Mesendoderm (in vitro differentiated cells): ENCODE results near the gene LRRC38.

Experiments
- DNase-seq: peaks from one replicate; pipeline ENCODE4 v3.0.0; 2013
- H2AK5ac ChIP-seq: 2 replicates; pipeline ENCODE4 v1.6.1; 2013; ENCODE audit warnings: low read length, inconsistent platforms
- H2BK120ac ChIP-seq: 2 replicates; pipeline ENCODE4 v1.6.1; 2013; ENCODE audit warnings: low read depth, mild to moderate bottlenecking, low read length, moderate library complexity, mixed read lengths
- H2BK15ac ChIP-seq: replicated peaks from 2 replicates; pipeline ENCODE4 v1.6.1; 2013; ENCODE audit warnings: low read depth, mild to moderate bottlenecking, moderate library complexity
- H2BK5ac ChIP-seq: 2 replicates; pipeline ENCODE4 v1.6.1; 2013; ENCODE audit warnings: low read length, inconsistent platforms
- H3K18ac ChIP-seq: 2 replicates; pipeline ENCODE4 v1.6.1; 2013; ENCODE audit warnings: mild to moderate bottlenecking, low read length, mixed read lengths
- H3K23ac ChIP-seq: one replicate; pipeline ENCODE4 v1.6.1; 2013; ENCODE audit warnings: low read length
- H3K27ac ChIP-seq: 2 replicates; pipeline ENCODE4 v1.5.1; 2013; ENCODE audit warnings: low read depth, mild to moderate bottlenecking, inconsistent platforms, low read length, moderate library complexity
- H3K27me3 ChIP-seq: 2 replicates; pipeline ENCODE4 v1.6.1; 2013; ENCODE audit warnings: low read length, control low read depth, mild to moderate bottlenecking, inconsistent platforms; ENCODE audit not compliant: insufficient read depth, poor library complexity
- H3K36me3 ChIP-seq: 2 replicates; pipeline ENCODE4 v1.6.1; 2013; ENCODE audit warnings: low read length, inconsistent platforms; ENCODE audit not compliant: control insufficient read depth, insufficient read depth
- H3K4ac ChIP-seq: one replicate; pipeline ENCODE4 v1.6.1; 2013; ENCODE audit warnings: low read depth, mild to moderate bottlenecking, low read length, moderate library complexity
- H3K4me1 ChIP-seq: 2 replicates; pipeline ENCODE4 v1.6.1; 2013; ENCODE audit warnings: low read depth, low read length, inconsistent platforms; ENCODE audit not compliant: control insufficient read depth
- H3K4me2 ChIP-seq: 2 replicates; pipeline ENCODE4 v1.6.1; 2013; ENCODE audit warnings: low read length
- H3K4me3 ChIP-seq: 2 replicates; pipeline ENCODE4 v1.5.1; 2013; ENCODE audit warnings: mild to moderate bottlenecking, low read length
- H3K56ac ChIP-seq: one replicate; pipeline ENCODE4 v1.6.1; 2013; ENCODE audit warnings: low read length
- H3K79me1 ChIP-seq: 2 replicates; pipeline ENCODE4 v1.6.1; 2013; ENCODE audit warnings: low read length, inconsistent platforms
- H3K79me2 ChIP-seq: 2 replicates; pipeline ENCODE4 v1.6.1; 2013; ENCODE audit warnings: mild to moderate bottlenecking, low read length; ENCODE audit not compliant: control insufficient read depth, insufficient read depth
- H3K9ac ChIP-seq: 2 replicates; pipeline ENCODE4 v1.6.1; 2013; ENCODE audit warnings: low read length, inconsistent platforms
- H4K5ac ChIP-seq: one replicate; pipeline ENCODE4 v1.6.1; 2013; ENCODE audit warnings: low read length
- H4K8ac ChIP-seq: one replicate; pipeline ENCODE4 v1.6.1; 2013; ENCODE audit warnings: low read depth, mild to moderate bottlenecking, control low read depth, low read length, moderate library complexity
- WGBS: extraction: QIAGEN DNeasy Blood & Tissue Kit; methylation state at CpG from one replicate; pipeline ENCODE4 v1.1.7; 2013; ENCODE audit warnings: low lambda C conversion rate, missing lambda C conversion rate; ENCODE audit not compliant: insufficient coverage; ENCODE audit errors: extremely low coverage; 5-methylcytosine and 5-hydroxymethylcytosine counted together

LRRC38 gene

GRCh38 chr1:13550663-13551062, 36.9 kb upstream of the LRRC38 start:
- H3K27ac ChIP-seq: no peak overlapping the region
- DNase-seq: no peak

GRCh38 chr1:13549521-13549920, 35.7 kb upstream of the LRRC38 start:
- no peaks in the 10 kb centered on the region for H3K4me1 ChIP-seq
- no peaks in the 10 kb centered on the region for H3K36me3 ChIP-seq
- H3K4ac ChIP-seq: no peak overlapping the region
- no peak overlapping the region for H2BK15ac ChIP-seq
- no peak overlapping the region for H3K27ac ChIP-seq
- H2AK5ac ChIP-seq: no peak overlapping the region
- DNase-seq: no peak
- no peak overlapping the region for H3K23ac ChIP-seq
- no peak overlapping the region for H3K9ac ChIP-seq
- no peak overlapping the region for H4K5ac ChIP-seq
- H3K56ac ChIP-seq: no peak overlapping the region
- no peak overlapping the region for H3K4me3 ChIP-seq
- no peak overlapping the region for H2BK5ac ChIP-seq
- H3K79me1 ChIP-seq: no peaks in the 10 kb centered on the region
- no CpG with 5 or more reads among the region's 3 CpGs for WGBS
- H2BK120ac ChIP-seq: no peak overlapping the region
- no peak overlapping the region for H3K4me2 ChIP-seq
- H4K8ac ChIP-seq: no peak overlapping the region
- H3K27me3 ChIP-seq: no peaks in the 10 kb centered on the region
- H3K18ac ChIP-seq: no peak overlapping the region
- no peaks in the 10 kb centered on the region for H3K79me2 ChIP-seq

More at GRCh38 chr1:13550663-13551062, 36.9 kb upstream of the LRRC38 start:
- H3K36me3 ChIP-seq: no peaks in the 10 kb centered on the region
- H2BK15ac ChIP-seq: no peak overlapping the region
- H4K8ac ChIP-seq: no peak overlapping the region
- H3K23ac ChIP-seq: no peak overlapping the region
- no peak overlapping the region for H3K4me2 ChIP-seq
- no peaks in the 10 kb centered on the region for H3K27me3 ChIP-seq
- H3K4me3 ChIP-seq: no peak overlapping the region
- H3K4ac ChIP-seq: no peak overlapping the region
- no peak overlapping the region for H2BK5ac ChIP-seq
- no peak overlapping the region for H4K5ac ChIP-seq
- H3K79me1 ChIP-seq: no peaks in the 10 kb centered on the region
- H2BK120ac ChIP-seq: no peak overlapping the region
- WGBS: no CpG with 5 or more reads among the region's 4 CpGs
- H3K79me2 ChIP-seq: no peaks in the 10 kb centered on the region
- H3K56ac ChIP-seq: no peak overlapping the region
- no peak overlapping the region for H3K18ac ChIP-seq
- H2AK5ac ChIP-seq: no peak overlapping the region
- H3K9ac ChIP-seq: no peak overlapping the region
- H3K4me1 ChIP-seq: no peaks in the 10 kb centered on the region

DNA sequence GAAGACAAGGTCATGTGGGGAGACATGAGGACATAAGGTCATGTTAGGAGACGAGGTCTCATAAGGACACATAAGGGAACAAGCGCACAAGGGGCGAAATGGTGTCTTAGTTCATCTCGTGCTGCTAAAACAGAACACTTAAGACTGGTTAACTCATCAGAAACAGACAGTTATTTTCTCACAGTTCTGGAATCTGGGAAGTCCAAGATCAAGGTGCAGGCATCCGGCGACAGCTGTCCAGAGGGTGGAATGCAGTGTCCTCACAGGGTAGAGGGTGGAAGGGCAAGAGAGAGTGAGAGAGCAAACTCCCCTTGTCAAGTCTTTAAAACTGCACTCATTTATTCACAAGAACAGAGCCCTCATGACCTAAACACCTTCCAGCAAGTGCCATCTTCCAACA, 35.2 kb upstream of the LRRC38 start:
- Histone ChIP-seq H3K4me3 (no peak overlapping the region), H3K27me3 (no peaks in the 10 kb centered on the region), H3K18ac (no peak overlapping the region), H3K79me2 (no peaks in the 10 kb centered on the region), H3K36me3 (no peaks in the 10 kb centered on the region), H3K4me2 (no peak overlapping the region), H3K4me1 (no peaks in the 10 kb centered on the region), H4K5ac (no peak overlapping the region), H3K4ac (no peak overlapping the region), H3K27ac (no peak overlapping the region), H3K9ac (no peak overlapping the region), H4K8ac (no peak overlapping the region), H3K79me1 (no peaks in the 10 kb centered on the region), H2BK15ac (no peak overlapping the region), H2BK120ac (no peak overlapping the region), H3K23ac (no peak overlapping the region), H2BK5ac (no peak overlapping the region), H2AK5ac (no peak overlapping the region), H3K56ac (no peak overlapping the region)
- no CpG with 5 or more reads among the region's 6 CpGs for WGBS
- DNase-seq: no peak

- Histone ChIP-seq H3K79me2 (no peaks in the 10 kb centered on the region), H3K4ac (no peak overlapping the region), H3K9ac (no peak overlapping the region), H3K4me2 (no peak overlapping the region), H3K4me3 (no peak overlapping the region), H3K36me3 (no peaks in the 10 kb centered on the region), H4K5ac (no peak overlapping the region), H3K23ac (no peak overlapping the region), H3K4me1 (no peaks in the 10 kb centered on the region), H2AK5ac (no peak overlapping the region), H3K18ac (no peak overlapping the region), H4K8ac (no peak overlapping the region), H3K56ac (no peak overlapping the region), H3K79me1 (no peaks in the 10 kb centered on the region), H2BK120ac (no peak overlapping the region), H3K27me3 (no peaks in the 10 kb centered on the region), H2BK15ac (no peak overlapping the region), H3K27ac (no peak overlapping the region), H2BK5ac (no peak overlapping the region)
- WGBS: no CpG with 5 or more reads among the region's 6 CpGs
- DNase-seq: no peak
Measured at GRCh38 chr1:13548281-13548680, 34.5 kb upstream of the LRRC38 start.

- Histone ChIP-seq H3K4me2 (no peak overlapping the region), H3K4me1 (no peaks in the 10 kb centered on the region), H4K5ac (no peak overlapping the region), H3K4ac (no peak overlapping the region), H3K27ac (no peak overlapping the region), H2BK15ac (no peak overlapping the region), H3K79me1 (no peaks in the 10 kb centered on the region), H3K36me3 (no peaks in the 10 kb centered on the region), H3K27me3 (no peaks in the 10 kb centered on the region), H3K79me2 (no peaks in the 10 kb centered on the region), H4K8ac (no peak overlapping the region), H2BK5ac (no peak overlapping the region), H3K56ac (no peak overlapping the region), H2AK5ac (no peak overlapping the region), H2BK120ac (no peak overlapping the region), H3K9ac (no peak overlapping the region), H3K23ac (no peak overlapping the region), H3K18ac (no peak overlapping the region), H3K4me3 (no peak overlapping the region)
- WGBS: no CpG with 5 or more reads among the region's 3 CpGs
- no peak for DNase-seq
Measured at GRCh38 chr1:13546791-13547190, 33.0 kb upstream of the LRRC38 start.

DNA sequence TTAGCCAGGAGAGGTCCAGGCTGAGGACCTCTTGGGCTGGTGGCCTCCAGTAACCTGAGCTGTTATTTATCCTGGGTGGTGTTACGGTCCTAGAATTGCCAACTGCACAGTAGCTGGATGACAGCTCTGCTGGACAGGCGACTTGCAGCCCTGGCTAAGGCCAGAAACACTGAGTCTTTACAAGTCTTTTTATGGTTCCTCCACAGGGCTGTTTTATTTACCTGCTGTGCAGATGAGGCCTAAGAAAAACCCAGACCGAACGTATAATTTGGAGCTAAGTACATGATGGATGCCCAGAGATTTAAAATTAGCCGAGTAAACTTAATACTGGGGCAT, 30.4 kb upstream of the LRRC38 start:
- H3K27ac ChIP-seq: no peak overlapping the region
- no peak overlapping the region for H3K56ac ChIP-seq
- no CpG with 5 or more reads among the region's 5 CpGs for WGBS
- H4K8ac ChIP-seq: no peak overlapping the region
- no peak overlapping the region for H3K4ac ChIP-seq
- H3K9ac ChIP-seq: no peak overlapping the region
- H2AK5ac ChIP-seq: no peak overlapping the region
- no peak overlapping the region for H3K4me2 ChIP-seq
- no peaks in the 10 kb centered on the region for H3K79me1 ChIP-seq
- no peaks in the 10 kb centered on the region for H3K79me2 ChIP-seq
- no peak overlapping the region for H3K18ac ChIP-seq
- H4K5ac ChIP-seq: no peak overlapping the region
- H3K4me1 ChIP-seq: no peaks in the 10 kb centered on the region
- H3K23ac ChIP-seq: no peak overlapping the region
- H3K27me3 ChIP-seq: no peaks in the 10 kb centered on the region
- H3K36me3 ChIP-seq: no peaks in the 10 kb centered on the region
- H2BK120ac ChIP-seq: no peak overlapping the region
- no peak overlapping the region for H2BK15ac ChIP-seq
- no peak overlapping the region for H3K4me3 ChIP-seq
- no peak overlapping the region for H2BK5ac ChIP-seq
- DNase-seq: no peak
